Panc1 (cell line): ENCODE data around the gene CDCA8. TPM values are rescaled to one million over a fixed set of nuclear protein-coding genes. Genes with fewer than 3 reads are reported as not detected.

Experiments used
- ATAC-seq: fragments of 200-7000 bp; cut with Tn5 transposase; 2 replicates; pipeline ENCODE4 v1.9.1; 2020; ENCODE audit warnings: mild to moderate bottlenecking, moderate library complexity
- BruUV-seq: library from RNA; stranded (reverse); fragments of 400-500 nt; replicated peaks from 2 replicates; lab custom pipeline; 2021; lab: Mats Ljungman, UMichigan
- CTCF ChIA-PET: fragments of 300-600 bp; sonication (Branson Sonifier 250); formaldehyde crosslinking; loops from one replicate; lab custom pipeline; 2022; ENCODE audit warnings: antibody characterized with exemption; lab: Charles Lee
- POLR2A ChIA-PET: fragments of 300-600 bp; sonication (Branson Sonifier 250); formaldehyde crosslinking; loops from one replicate; lab custom pipeline; 2022; ENCODE audit warnings: antibody characterized with exemption; lab: Charles Lee
- DNase-seq: peaks from one replicate; pipeline ENCODE4 v3.0.0-alpha.2; 2010; ENCODE audit warnings: low read depth, low spot score
- H3K27ac ChIP-seq: 2 replicates; pipeline ENCODE4 v1.5.1; 2011; ENCODE audit warnings: mild to moderate bottlenecking, low read length, inconsistent platforms
- H3K27me3 ChIP-seq: fragments of 200-500 bp; sonication (Bioruptor generic); 2 replicates; pipeline ENCODE4 v1.6.0; 2014; ENCODE audit warnings: low read length, inconsistent platforms; ENCODE audit not compliant: control insufficient read depth, insufficient read depth
- H3K36me3 ChIP-seq: fragments of 200-500 bp; sonication (Bioruptor generic); 2 replicates; pipeline ENCODE4 v1.5.1; 2014; ENCODE audit warnings: inconsistent platforms, mild to moderate bottlenecking, low read length, moderate library complexity; ENCODE audit not compliant: control insufficient read depth, insufficient read depth
- H3K4me1 ChIP-seq: 2 replicates; pipeline ENCODE4 v1.5.1; 2011; ENCODE audit warnings: inconsistent platforms, mild to moderate bottlenecking, low read length, moderate library complexity; ENCODE audit not compliant: control insufficient read depth, insufficient read depth
- H3K4me3 ChIP-seq, 2 experiments: 2 replicates each; pipeline ENCODE4 v1.5.1; 2011 to 2012; ENCODE audit warnings: low read depth in 2 of 2, low read length in 2 of 2, mild to moderate bottlenecking in 2 of 2, inconsistent platforms in 1 of 2, moderate library complexity in 1 of 2
- H3K9me3 ChIP-seq: fragments of 200-500 bp; sonication (Bioruptor generic); 2 replicates; pipeline ENCODE4 v1.5.1; 2014; ENCODE audit warnings: low read depth, mild to moderate bottlenecking, inconsistent platforms, low read length, moderate library complexity; ENCODE audit not compliant: control insufficient read depth, insufficient read depth
- CTCF ChIP-seq: fragments of 450-650 bp; IDR thresholded peaks from 2 replicates; pipeline ENCODE4 v1.5.1; 2017; ENCODE audit warnings: mild to moderate bottlenecking
- POLR2AphosphoS5 ChIP-seq: IDR thresholded peaks from 2 replicates; pipeline ENCODE4 v1.6.1; 2012; ENCODE audit warnings: mild to moderate bottlenecking, low read depth, low read length, moderate library complexity
- SIN3A ChIP-seq: IDR thresholded peaks from 2 replicates; pipeline ENCODE4 v1.6.1; 2012; ENCODE audit warnings: low read depth, mild to moderate bottlenecking, low read length, moderate library complexity, borderline replicate concordance; ENCODE audit not compliant: insufficient read depth
- TCF7L2 ChIP-seq: IDR thresholded peaks from 2 replicates; pipeline ENCODE4 v1.6.1; 2011; ENCODE audit warnings: mild to moderate bottlenecking, low read depth, low read length, inconsistent platforms
- in situ Hi-C: cut with HindIII; loops from 2 replicates; pipeline ENCODE4 v1.10.0; 2016; ENCODE audit warnings: low sequenced_read_pairs, low pct_unique_long_range_greater_than_20kb
- intact Hi-C: fragments of 100-400 bp; cut with micrococcal nuclease; formaldehyde crosslinking; loops from one replicate; pipeline ENCODE4 v1.10.0; 2022; ENCODE audit not compliant: unreplicated experiment
- total RNA-seq: library from RNA; stranded (reverse); gene quantifications from one replicate; pipeline ENCODE4 v1.2.1, GENCODE V29; 2021; ENCODE audit not compliant: unreplicated experiment
- TF ChIP-seq, protein P1 (sequence below), 2 experiments: IDR thresholded peaks; 2 replicates each; pipeline ENCODE4 v1.6.1; 2011 to 2012; ENCODE audit warnings: low read depth in 2 of 2, control low read depth in 1 of 2, low read length in 1 of 2, mild to moderate bottlenecking in 1 of 2, moderate library complexity in 1 of 2; ENCODE audit not compliant: insufficient read depth in 1 of 2

The CDCA8 gene
- total RNA-seq, 1 experiment from 2014 or later = 56.5 TPM

- CTCF ChIA-PET = interaction anchor here (0.5 kb wide), 1 partner anchor 78 kb away, joined by 3 read pairs; no protein-coding TSS in a partner anchor
- intact Hi-C loops (no loop called here), in situ Hi-C loops (no loop called here)
- H3K27ac ChIP-seq = no peak overlapping the region
- H3K27me3 ChIP-seq = no peaks in the 10 kb centered on the region
- ATAC-seq = no peak
- DNase-seq = no peak
- BruUV-seq = no TSS peak
- H3K9me3 ChIP-seq = no peaks in the 10 kb centered on the region
- POLR2A ChIA-PET = no interaction called here
- no peaks in the 10 kb centered on the region for H3K36me3 ChIP-seq
- TF ChIP-seq, protein P1, sequence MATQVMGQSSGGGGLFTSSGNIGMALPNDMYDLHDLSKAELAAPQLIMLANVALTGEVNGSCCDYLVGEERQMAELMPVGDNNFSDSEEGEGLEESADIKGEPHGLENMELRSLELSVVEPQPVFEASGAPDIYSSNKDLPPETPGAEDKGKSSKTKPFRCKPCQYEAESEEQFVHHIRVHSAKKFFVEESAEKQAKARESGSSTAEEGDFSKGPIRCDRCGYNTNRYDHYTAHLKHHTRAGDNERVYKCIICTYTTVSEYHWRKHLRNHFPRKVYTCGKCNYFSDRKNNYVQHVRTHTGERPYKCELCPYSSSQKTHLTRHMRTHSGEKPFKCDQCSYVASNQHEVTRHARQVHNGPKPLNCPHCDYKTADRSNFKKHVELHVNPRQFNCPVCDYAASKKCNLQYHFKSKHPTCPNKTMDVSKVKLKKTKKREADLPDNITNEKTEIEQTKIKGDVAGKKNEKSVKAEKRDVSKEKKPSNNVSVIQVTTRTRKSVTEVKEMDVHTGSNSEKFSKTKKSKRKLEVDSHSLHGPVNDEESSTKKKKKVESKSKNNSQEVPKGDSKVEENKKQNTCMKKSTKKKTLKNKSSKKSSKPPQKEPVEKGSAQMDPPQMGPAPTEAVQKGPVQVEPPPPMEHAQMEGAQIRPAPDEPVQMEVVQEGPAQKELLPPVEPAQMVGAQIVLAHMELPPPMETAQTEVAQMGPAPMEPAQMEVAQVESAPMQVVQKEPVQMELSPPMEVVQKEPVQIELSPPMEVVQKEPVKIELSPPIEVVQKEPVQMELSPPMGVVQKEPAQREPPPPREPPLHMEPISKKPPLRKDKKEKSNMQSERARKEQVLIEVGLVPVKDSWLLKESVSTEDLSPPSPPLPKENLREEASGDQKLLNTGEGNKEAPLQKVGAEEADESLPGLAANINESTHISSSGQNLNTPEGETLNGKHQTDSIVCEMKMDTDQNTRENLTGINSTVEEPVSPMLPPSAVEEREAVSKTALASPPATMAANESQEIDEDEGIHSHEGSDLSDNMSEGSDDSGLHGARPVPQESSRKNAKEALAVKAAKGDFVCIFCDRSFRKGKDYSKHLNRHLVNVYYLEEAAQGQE (IDR thresholded peaks at IDR 0.05; ENCODE audit: insufficient read depth in 1 of 2, low read depth in 2 of 2, low read length in 1 of 2) = no peak
- TF ChIP-seq SIN3A = no peak
- TF ChIP-seq TCF7L2 = no peak
- TF ChIP-seq POLR2AphosphoS5 = no peak
- no peak for TF ChIP-seq CTCF
- H3K4me3 ChIP-seq = no peak overlapping the region
- H3K4me1 ChIP-seq = no peaks in the 10 kb centered on the region
Measured at GRCh38 chr1:37723072-37723389, 30.7 kb downstream of the CDCA8 start.

DNA sequence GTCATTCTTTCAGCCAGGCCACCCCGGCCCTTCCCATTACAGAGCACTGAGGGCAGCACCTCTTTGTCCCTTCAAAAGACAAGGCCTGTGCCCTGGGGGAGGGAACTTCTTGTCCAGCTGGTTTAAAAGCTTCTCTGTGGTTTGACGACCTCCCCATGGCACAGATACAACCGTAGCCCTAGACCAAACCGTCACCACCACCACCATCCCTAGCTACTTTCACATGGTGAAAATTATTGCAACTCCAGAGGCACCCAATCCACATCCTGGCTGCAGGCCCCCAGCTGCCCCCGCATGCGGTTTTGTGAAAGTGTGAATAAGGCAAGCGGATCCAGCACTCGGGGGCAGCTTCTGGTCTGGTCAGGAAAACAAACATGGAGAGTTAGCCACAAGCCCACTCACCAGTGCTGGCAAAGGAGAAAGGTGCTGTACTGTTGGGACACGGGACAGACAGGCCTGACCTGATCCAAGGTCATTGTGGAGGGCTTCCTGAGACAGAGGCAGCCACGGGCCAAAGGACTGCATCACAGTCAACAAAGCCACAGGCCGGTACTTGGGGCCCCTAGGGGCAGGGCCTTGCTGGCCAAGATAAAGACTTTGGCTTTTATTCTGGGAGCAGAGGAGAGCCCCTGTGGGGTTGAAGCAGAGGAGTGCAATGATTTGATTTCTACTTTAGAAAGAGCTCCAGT, 31.2 kb downstream of the CDCA8 start:
- POLR2A ChIA-PET = no interaction called here
- ATAC-seq = no peak
- CTCF ChIA-PET = interaction anchor here (0.5 kb wide), 2 partner anchors 78 to 1109 kb away, joined by 3 read pairs; no protein-coding TSS in a partner anchor

More for the DNA sequence above, 31.2 kb downstream of the CDCA8 start:
- BruUV-seq = no TSS peak
- Histone ChIP-seq H3K27ac (no peak overlapping the region), H3K36me3 (no peaks in the 10 kb centered on the region), H3K4me3 (no peak overlapping the region), H3K27me3 (no peaks in the 10 kb centered on the region), H3K4me1 (no peaks in the 10 kb centered on the region), H3K9me3 (no peaks in the 10 kb centered on the region)
- DNase-seq = no peak
- intact Hi-C loops (no loop called here), in situ Hi-C loops (no loop called here)
- TF ChIP-seq, protein P1 (IDR thresholded peaks at IDR 0.05; ENCODE audit: insufficient read depth in 1 of 2, low read depth in 2 of 2, low read length in 1 of 2) = no peak
- TF ChIP-seq CTCF (no peak), TCF7L2 (no peak), SIN3A (no peak), POLR2AphosphoS5 (no peak)
